Kidney epithelial cell (primary cell): ENCODE data around the gene CERT1. TPM values are rescaled to one million over a fixed set of nuclear protein-coding genes. Genes with fewer than 3 reads are reported as not detected.

Experiments
- DNase-seq: peaks from one replicate; pipeline ENCODE4 v3.0.0-alpha.2; 2010; ENCODE audit warnings: low read depth
- H3K27me3 ChIP-seq: 2 replicates; pipeline ENCODE4 v1.6.0; 2011; ENCODE audit warnings: low read length; ENCODE audit not compliant: control insufficient read depth, insufficient read depth
- H3K36me3 ChIP-seq: 2 replicates; pipeline ENCODE4 v1.5.1; 2011; ENCODE audit warnings: low read length; ENCODE audit not compliant: control insufficient read depth, insufficient read depth
- H3K4me3 ChIP-seq: 2 replicates; pipeline ENCODE4 v1.5.1; 2011; ENCODE audit warnings: low read depth, mild to moderate bottlenecking, control low read depth, low read length
- total RNA-seq: library from RNA; depleted of rRNA; stranded (reverse); fragments of >200 nt; gene quantifications from 2 replicates; pipeline ENCODE4 v1.2.3, GENCODE V29; 2015
- TF ChIP-seq, protein P1 (sequence below): IDR thresholded peaks from 2 replicates; pipeline ENCODE4 v1.5.1; 2011; ENCODE audit warnings: mild to moderate bottlenecking, moderate library complexity, low read length, control low read depth, inconsistent platforms; ENCODE audit not compliant: insufficient read depth, poor library complexity, severe bottlenecking

The CERT1 gene
- total RNA-seq, 1 donor from 2014 or later, result 20.3 TPM

DNA sequence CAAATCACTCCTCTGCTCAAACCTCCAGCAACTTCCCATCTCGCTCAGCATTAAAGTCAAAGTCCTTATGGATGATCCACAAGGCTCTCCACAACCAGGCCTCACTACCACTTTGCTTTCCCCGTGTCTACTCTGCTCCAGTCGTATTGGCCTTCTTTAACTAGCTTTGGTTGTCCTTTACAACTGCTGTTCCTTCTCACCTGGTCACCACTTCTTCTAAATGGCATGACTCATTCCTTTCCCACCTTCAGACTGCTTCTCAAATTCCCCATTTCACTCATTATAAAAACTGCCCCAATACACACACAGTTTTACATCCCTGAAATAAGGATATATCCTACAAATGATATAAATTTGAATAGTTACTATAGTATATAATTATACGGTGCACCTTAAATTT, 30.4 kb downstream of the CERT1 start:
- Histone ChIP-seq H3K27me3 (no peaks in the 10 kb centered on the region), H3K4me3 (no peak overlapping the region), H3K36me3 (no peaks in the 10 kb centered on the region)
- TF ChIP-seq, protein P1, sequence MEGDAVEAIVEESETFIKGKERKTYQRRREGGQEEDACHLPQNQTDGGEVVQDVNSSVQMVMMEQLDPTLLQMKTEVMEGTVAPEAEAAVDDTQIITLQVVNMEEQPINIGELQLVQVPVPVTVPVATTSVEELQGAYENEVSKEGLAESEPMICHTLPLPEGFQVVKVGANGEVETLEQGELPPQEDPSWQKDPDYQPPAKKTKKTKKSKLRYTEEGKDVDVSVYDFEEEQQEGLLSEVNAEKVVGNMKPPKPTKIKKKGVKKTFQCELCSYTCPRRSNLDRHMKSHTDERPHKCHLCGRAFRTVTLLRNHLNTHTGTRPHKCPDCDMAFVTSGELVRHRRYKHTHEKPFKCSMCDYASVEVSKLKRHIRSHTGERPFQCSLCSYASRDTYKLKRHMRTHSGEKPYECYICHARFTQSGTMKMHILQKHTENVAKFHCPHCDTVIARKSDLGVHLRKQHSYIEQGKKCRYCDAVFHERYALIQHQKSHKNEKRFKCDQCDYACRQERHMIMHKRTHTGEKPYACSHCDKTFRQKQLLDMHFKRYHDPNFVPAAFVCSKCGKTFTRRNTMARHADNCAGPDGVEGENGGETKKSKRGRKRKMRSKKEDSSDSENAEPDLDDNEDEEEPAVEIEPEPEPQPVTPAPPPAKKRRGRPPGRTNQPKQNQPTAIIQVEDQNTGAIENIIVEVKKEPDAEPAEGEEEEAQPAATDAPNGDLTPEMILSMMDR, result no peak
- DNase-seq, result no peak

DNA sequence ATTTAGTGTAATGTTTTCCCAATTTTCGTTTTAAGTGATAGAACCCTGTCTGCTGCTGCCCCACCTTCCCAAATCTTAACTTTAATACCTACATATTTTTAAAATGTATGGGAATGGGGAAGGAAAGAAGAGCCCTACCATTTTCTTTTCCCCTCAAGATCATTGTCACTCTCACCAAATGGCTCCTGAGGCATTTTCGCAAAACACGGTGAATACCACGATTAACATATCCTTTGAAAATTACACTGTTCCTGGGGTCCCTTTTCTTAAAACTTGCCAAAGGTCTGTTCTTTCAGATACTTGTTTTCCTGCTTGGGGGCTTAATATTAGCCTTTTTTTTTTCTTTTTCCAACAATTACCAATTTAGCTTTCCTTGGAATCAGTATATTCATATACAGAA, 36.1 kb downstream of the CERT1 start:
- no peaks in the 10 kb centered on the region for H3K36me3 ChIP-seq
- TF ChIP-seq, protein P1, result no peak
- no peak overlapping the region for H3K4me3 ChIP-seq
- no peak for DNase-seq
- H3K27me3 ChIP-seq, result no peaks in the 10 kb centered on the region

DNA sequence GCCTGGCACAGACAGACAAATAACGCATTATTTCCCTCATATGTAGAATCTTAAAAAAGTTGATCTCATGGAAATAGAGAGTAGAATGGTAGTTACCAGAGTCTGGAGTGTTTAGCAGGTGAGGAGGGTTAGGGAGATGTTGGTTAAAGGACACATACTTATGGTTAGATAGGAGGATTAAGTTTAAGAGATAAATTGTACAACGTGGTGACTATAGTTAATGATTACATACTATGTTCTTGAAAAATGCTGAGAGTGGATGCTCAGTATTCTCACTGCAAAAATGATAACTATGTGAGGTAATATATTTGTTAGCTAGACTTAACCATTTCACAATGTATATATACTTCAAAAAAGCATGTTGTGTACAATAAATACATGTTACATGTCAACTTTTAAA, 38.0 kb downstream of the CERT1 start:
- H3K4me3 ChIP-seq, result no peak overlapping the region
- no peaks in the 10 kb centered on the region for H3K36me3 ChIP-seq
- DNase-seq, result no peak
- TF ChIP-seq, protein P1, result no peak
- H3K27me3 ChIP-seq, result no peaks in the 10 kb centered on the region

DNA sequence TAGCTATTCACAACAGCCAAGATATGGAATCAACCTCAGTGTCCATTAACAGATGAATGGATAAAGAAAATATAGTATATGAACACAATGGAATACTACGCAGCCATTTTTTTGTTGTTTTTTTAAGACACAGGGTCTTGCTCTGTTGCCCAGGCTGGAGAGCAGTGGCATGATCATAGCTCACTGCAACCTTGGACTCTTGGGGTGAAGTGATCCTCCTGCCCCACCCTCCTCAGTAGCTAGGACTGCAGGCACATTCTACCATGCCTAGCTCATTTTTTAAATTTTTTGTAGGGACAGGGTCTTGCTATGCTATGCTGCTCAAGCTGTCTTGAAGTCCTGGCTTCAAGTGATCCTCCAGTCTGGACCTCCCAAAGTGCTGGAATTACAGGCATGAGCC, 38.5 kb downstream of the CERT1 start:
- H3K27me3 ChIP-seq, result no peaks in the 10 kb centered on the region
- no peak overlapping the region for H3K4me3 ChIP-seq
- no peaks in the 10 kb centered on the region for H3K36me3 ChIP-seq
- TF ChIP-seq, protein P1, result no peak
- no peak for DNase-seq

DNA sequence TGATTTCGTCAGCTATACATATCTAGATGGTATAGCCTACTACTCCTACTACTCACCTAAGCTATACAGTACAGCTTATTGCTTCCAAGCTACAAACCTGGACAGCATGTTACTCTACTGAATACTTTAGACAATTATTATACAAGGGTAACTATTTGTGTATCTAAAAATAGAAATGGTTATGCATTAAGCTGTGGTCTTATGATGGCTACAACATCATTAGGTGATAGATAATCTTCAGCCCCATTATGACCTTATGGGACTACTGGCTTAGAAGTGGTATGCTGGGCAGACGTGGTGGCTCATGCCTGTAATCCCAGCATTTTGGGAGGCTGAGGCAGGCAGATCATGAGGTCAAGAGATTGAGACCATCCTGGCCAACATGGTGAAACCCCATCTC, 40.2 kb downstream of the CERT1 start:
- DNase-seq, result no peak
- TF ChIP-seq, protein P1, result no peak
- H3K4me3 ChIP-seq, result no peak overlapping the region
- H3K27me3 ChIP-seq, result no peaks in the 10 kb centered on the region
- H3K36me3 ChIP-seq, result no peaks in the 10 kb centered on the region

DNA sequence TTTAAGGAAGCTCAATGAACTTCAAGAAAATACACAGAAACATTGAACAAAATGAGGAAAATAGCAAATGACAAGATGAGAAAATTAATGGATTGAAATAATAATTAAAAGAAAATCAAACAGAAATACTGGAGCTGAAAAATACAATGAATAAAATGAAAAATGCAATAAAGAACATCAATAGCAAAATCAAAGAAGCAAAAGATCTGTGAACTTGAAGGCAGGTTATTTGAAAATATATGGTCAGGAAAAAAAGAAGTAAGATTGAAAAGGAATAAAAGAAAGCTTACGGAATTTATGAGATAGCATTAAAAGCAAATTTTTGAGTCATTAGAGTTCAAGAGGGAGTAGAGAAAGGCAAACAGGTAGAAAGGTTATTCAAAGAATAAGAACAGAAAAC, 42.4 kb downstream of the CERT1 start:
- Histone ChIP-seq H3K36me3 (no peaks in the 10 kb centered on the region), H3K27me3 (no peaks in the 10 kb centered on the region), H3K4me3 (no peak overlapping the region)
- TF ChIP-seq, protein P1, result no peak
- no peak for DNase-seq
